ENCODE measurements around the gene NOG.

NOG gene

DNA sequence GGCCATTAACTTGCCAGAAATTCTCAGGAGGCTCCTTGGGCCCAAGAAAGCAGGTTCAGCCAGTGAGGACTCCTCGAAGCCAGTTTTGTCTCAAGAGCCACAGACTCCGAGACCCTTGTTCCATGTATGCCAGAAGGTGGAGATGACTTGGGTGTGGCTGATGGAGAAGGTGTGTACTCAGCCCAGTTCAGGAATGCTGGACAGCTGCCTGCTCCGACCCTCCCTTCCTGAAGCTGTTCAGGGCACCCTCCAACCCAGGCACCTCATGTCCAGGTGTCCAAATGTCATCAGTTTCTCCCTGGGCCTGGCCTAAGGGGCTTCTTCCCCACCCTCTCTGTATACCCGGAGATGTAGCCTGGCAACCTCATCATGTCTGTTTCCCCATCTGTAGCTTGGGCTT, 40.2 kb downstream of the NOG start:
- TF ChIP-seq, protein P1, sequence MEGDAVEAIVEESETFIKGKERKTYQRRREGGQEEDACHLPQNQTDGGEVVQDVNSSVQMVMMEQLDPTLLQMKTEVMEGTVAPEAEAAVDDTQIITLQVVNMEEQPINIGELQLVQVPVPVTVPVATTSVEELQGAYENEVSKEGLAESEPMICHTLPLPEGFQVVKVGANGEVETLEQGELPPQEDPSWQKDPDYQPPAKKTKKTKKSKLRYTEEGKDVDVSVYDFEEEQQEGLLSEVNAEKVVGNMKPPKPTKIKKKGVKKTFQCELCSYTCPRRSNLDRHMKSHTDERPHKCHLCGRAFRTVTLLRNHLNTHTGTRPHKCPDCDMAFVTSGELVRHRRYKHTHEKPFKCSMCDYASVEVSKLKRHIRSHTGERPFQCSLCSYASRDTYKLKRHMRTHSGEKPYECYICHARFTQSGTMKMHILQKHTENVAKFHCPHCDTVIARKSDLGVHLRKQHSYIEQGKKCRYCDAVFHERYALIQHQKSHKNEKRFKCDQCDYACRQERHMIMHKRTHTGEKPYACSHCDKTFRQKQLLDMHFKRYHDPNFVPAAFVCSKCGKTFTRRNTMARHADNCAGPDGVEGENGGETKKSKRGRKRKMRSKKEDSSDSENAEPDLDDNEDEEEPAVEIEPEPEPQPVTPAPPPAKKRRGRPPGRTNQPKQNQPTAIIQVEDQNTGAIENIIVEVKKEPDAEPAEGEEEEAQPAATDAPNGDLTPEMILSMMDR (IDR thresholded peaks at IDR 0.05; ENCODE audit: insufficient read depth, low read depth, low read length, missing control alignments): no peak
- H3K4me3 ChIP-seq (ENCODE audit: low read length): no peak overlapping the region
- no peak for DNase-seq (ENCODE audit: low read depth)

DNA sequence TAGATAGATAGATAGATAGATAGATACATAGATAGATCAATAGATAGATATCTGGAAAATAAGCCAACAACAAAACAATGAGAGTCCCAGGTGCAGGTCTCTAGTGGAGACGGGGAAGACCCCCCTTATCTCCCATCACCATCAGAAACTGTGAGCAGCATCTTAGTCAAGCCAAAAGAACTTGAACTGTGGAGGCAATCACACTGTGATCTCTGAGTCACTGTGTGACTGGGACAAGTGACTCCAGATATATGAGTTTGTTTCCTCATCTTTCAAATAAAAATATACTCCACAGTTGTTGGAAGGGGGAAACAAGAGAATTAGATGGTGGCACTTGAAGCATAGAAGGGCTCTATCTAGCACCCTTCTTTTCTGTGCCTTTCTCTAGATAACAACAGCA, 42.1 kb downstream of the NOG start:
- H3K4me3 ChIP-seq (ENCODE audit: low read length): no peak overlapping the region

DNA sequence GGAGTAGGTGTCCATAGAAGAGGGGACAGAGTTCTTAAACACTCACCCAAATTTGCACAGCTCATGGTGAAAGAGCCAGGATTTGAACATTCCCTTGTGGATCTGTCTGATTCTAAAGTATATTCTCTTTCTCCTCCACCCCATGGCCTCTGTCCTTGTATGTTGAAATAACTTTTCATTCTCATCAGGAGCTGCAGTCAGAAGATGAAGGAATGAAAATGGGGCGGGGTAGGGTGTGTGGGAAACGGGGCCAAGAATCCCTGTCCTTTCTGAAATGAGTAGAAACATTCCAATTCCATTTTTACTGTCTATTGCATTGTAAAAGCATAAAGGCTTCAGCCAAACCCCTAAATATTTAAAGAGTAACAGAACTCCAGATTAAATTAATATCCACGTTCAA, 42.8 kb downstream of the NOG start:
- no peak overlapping the region for H3K4me3 ChIP-seq (ENCODE audit: low read length)
- no peak for DNase-seq (ENCODE audit: low read depth)
- TF ChIP-seq, protein P1 (IDR thresholded peaks at IDR 0.05; ENCODE audit: insufficient read depth, low read depth, low read length, missing control alignments): no peak

More for the DNA sequence above, 42.1 kb downstream of the NOG start:
- TF ChIP-seq, protein P1 (IDR thresholded peaks at IDR 0.05; ENCODE audit: insufficient read depth, low read depth, low read length, missing control alignments): no peak
- no peak for DNase-seq (ENCODE audit: low read depth)

DNA sequence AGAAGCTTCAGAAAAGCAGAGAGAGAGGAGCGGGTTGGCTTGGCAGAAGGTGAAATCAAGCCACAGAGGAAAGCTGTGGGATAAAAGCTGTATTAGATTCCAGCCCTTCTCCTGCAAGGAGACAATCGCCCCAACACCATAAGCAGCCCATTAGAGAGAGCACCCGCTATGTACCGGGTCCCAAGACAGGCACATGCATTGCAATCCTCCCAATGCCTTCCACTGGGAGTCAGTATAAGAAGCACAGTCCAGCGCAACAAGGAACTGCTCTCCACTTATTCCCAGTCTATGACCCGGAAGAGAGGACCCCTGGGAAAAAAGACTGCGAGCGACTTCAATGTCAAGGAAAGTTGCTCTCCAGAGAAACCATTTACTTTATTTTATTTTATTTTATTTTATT, 43.8 kb downstream of the NOG start:
- H3K4me3 ChIP-seq (ENCODE audit: low read length): no peak overlapping the region
- TF ChIP-seq, protein P1 (IDR thresholded peaks at IDR 0.05; ENCODE audit: insufficient read depth, low read depth, low read length, missing control alignments): no peak
- DNase-seq (ENCODE audit: low read depth): no peak

DNA sequence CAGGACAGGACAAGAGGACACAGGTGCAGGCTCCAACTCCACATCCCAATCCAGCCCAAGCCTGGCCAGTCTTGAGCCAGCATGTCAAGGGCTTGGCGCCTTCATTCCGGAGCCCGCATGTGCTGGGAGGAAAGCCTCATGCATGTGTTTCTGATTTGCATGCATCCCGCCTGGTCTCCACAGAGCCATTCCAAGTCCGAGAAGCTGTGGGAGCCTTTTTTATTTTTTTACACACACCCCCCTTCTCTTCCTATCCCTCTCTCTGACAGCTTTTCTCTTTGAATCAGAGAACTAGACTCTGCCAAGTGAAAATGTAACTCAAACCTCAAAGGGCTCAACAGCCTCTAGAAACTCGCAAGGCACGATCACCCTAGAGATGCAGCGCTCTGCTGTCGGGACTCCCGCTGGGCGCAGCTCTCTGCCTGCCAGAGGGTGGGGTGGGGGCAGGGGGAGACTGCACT, 45.1 kb downstream of the NOG start:
- no peak for DNase-seq (ENCODE audit: low read depth)

DNA sequence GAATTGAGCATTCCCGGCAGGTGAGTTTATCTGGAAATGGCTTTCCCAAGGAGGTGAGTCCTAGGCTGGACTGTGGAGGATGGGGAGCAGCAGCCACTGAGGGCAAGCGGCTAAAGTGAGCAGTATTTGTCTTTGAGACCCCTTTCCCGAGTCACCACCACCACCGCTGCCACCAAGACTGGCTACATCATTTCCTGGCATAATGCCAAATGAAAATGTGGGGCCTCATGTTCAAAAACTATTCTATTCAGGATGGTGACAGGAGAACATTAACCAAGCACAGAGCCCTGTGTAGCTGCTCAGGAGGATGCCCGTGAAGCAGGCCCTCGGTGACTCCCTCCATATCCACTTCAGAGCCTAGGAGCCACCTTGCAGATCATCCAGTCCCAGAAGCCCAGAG, 46.0 kb downstream of the NOG start:
- H3K4me3 ChIP-seq (ENCODE audit: low read length): no peak overlapping the region
- DNase-seq (ENCODE audit: low read depth): no peak
- TF ChIP-seq, protein P1 (IDR thresholded peaks at IDR 0.05; ENCODE audit: insufficient read depth, low read depth, low read length, missing control alignments): no peak

More for the DNA sequence above, 45.1 kb downstream of the NOG start:
- H3K4me3 ChIP-seq (ENCODE audit: low read length): no peak overlapping the region
- TF ChIP-seq, protein P1 (IDR thresholded peaks at IDR 0.05; ENCODE audit: insufficient read depth, low read depth, low read length, missing control alignments): no peak

DNA sequence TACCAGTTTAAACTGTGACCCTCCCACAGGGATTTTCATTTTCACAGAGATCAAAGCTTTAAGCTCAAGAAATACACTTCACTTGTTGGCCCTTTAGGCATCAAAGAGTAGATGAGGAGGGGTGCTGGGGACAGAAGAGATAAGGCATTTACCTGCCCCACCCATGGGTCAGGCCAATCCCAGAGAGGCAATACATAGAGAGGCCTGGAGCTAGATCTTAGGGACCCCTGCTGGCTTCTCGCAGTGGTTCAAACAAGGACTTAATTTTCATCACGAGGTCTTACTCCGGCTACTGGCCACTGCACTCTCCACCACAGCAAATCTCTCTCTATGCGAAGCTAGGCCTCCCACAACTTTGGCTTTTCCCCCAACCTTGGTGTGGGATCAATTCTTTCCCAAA, 46.6 kb downstream of the NOG start:
- TF ChIP-seq, protein P1 (IDR thresholded peaks at IDR 0.05; ENCODE audit: insufficient read depth, low read depth, low read length, missing control alignments): no peak
- H3K4me3 ChIP-seq (ENCODE audit: low read length): no peak overlapping the region
- DNase-seq (ENCODE audit: low read depth): no peak
